ENCODE results near the gene ARV1.
A peak's percentile ranks its signal among the peaks of the same experiment; 100 is the strongest.
"Not testable (repeated sequence)": the region's sequence is repeated elsewhere in the genome, so short reads cannot be mapped to it uniquely, and the experiment has no call there.

Gene ARV1

GRCh38 chr1:230976360-230976759 is 2.5 kb upstream of the ARV1 start:
- FAIRE-seq (no peak), DNase-seq (ENCODE audit: insufficient read length, low spot score) (no peak)

- DNase-seq (ENCODE audit: insufficient read length, low spot score) (no peak), FAIRE-seq (no peak)
Measured at GRCh38 chr1:230976825-230977747, 1.8 kb upstream of the ARV1 start.

GRCh38 chr1:230977761-230978490 is 968 bp upstream of the ARV1 start:
- FAIRE-seq (no peak), DNase-seq (ENCODE audit: insufficient read length, low spot score) (peak; percentile 17)

GRCh38 chr1:230979389-230979716 is 459 bp downstream of the ARV1 start:
- DNase-seq (ENCODE audit: insufficient read length, low spot score) (no peak), FAIRE-seq (no peak)

- no peak for DNase-seq (ENCODE audit: insufficient read length, low spot score)
- no peak for FAIRE-seq
Measured at GRCh38 chr1:230979952-230980351, 1.1 kb downstream of the ARV1 start.

GRCh38 chr1:230982696-230983095 is 3.8 kb downstream of the ARV1 start:
- no peak for FAIRE-seq
- no peak for DNase-seq (ENCODE audit: insufficient read length, low spot score)

GRCh38 chr1:230983811-230984210 is 4.9 kb downstream of the ARV1 start:
- DNase-seq (ENCODE audit: insufficient read length, low spot score) (no peak), FAIRE-seq (no peak)

GRCh38 chr1:230984622-230985515 is 6.0 kb downstream of the ARV1 start:
- FAIRE-seq; DNase-seq (ENCODE audit: insufficient read length, low spot score): not testable (repeated sequence)

GRCh38 chr1:230985711-230986110 is 6.8 kb downstream of the ARV1 start:
- FAIRE-seq: no peak
- DNase-seq (ENCODE audit: insufficient read length, low spot score): no peak

- DNase-seq (ENCODE audit: insufficient read length, low spot score) (peak; percentile 25), FAIRE-seq (peak; percentile 78)
Measured at GRCh38 chr1:230986976-230987375, 8.1 kb downstream of the ARV1 start.

- DNase-seq (ENCODE audit: insufficient read length, low spot score) (no peak), FAIRE-seq (no peak)
Measured at GRCh38 chr1:230987448-230987847, 8.6 kb downstream of the ARV1 start.

GRCh38 chr1:230992100-230992774 is 13.3 kb downstream of the ARV1 start:
- DNase-seq (ENCODE audit: insufficient read length, low spot score) (no peak), FAIRE-seq (no peak)

- no peak for FAIRE-seq
- DNase-seq (ENCODE audit: insufficient read length, low spot score): no peak
Measured at GRCh38 chr1:230994860-230995259, 16.0 kb downstream of the ARV1 start.

- DNase-seq (ENCODE audit: insufficient read length, low spot score) (no peak), FAIRE-seq (no peak)
Measured at GRCh38 chr1:231000201-231000600, 21.3 kb downstream of the ARV1 start.

- DNase-seq (ENCODE audit: insufficient read length, low spot score) (no peak), FAIRE-seq (no peak)
Measured at GRCh38 chr1:231000639-231001038, 21.7 kb downstream of the ARV1 start.

- DNase-seq (ENCODE audit: insufficient read length, low spot score): no peak
- FAIRE-seq: no peak
Measured at GRCh38 chr1:231001892-231002291, 23.0 kb downstream of the ARV1 start.

GRCh38 chr1:231007535-231007934 is 28.6 kb downstream of the ARV1 start:
- not testable (repeated sequence) for DNase-seq (ENCODE audit: insufficient read length, low spot score); FAIRE-seq

- DNase-seq (ENCODE audit: insufficient read length, low spot score) (no peak), FAIRE-seq (peak; percentile 95)
Measured at GRCh38 chr1:231011360-231011759, 32.5 kb downstream of the ARV1 start.

GRCh38 chr1:231011963-231012362 is 33.1 kb downstream of the ARV1 start:
- FAIRE-seq: no peak

GRCh38 chr1:231013391-231014015 is 34.6 kb downstream of the ARV1 start:
- DNase-seq (ENCODE audit: insufficient read length, low spot score) (no peak), FAIRE-seq (no peak)

More at GRCh38 chr1:231011963-231012362, 33.1 kb downstream of the ARV1 start:
- no peak for DNase-seq (ENCODE audit: insufficient read length, low spot score)
